IPS-18c (cell line): Measurements from ENCODE around the gene SFSWAP.
"Not testable (repeated sequence)": the region's sequence is repeated elsewhere in the genome, so short reads cannot be mapped to it uniquely, and the experiment has no call there.

Source experiments
- H3K4me3 ChIP-seq: 2 replicates; pipeline ENCODE4 v1.7.0; 2013; ENCODE audit warnings: low read depth, mild to moderate bottlenecking, low read length, moderate library complexity; ENCODE audit not compliant: insufficient read depth
- H3K9me3 ChIP-seq: one replicate; pipeline ENCODE4 v1.6.1; 2013; ENCODE audit warnings: mild to moderate bottlenecking, low read length, moderate library complexity; ENCODE audit not compliant: control insufficient read depth, insufficient read depth

Gene SFSWAP

GRCh38 chr12:131803961-131804521, 93.2 kb downstream of the SFSWAP start:
- H3K9me3 ChIP-seq, result no peaks in the 10 kb centered on the region
- no peak overlapping the region for H3K4me3 ChIP-seq

DNA sequence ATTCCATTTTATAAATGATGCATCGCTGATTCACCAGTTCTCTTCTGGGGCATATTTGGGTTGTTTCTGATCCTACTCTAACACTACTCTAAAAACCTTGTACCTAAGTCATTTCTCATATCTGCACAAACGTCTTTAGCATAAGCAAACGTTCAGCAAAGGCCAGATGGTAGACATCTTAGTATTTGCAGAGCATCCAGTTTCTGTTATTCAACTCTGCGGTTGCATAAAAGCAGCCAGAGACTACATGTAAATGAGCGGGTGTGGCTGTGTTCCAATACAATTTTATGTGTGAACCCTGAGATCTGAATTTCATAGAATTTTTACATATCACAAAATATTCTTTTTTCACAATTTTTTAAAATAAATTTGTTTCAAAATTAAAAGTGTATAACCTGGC, 94.5 kb downstream of the SFSWAP start:
- no peaks in the 10 kb centered on the region for H3K9me3 ChIP-seq
- no peak overlapping the region for H3K4me3 ChIP-seq

DNA sequence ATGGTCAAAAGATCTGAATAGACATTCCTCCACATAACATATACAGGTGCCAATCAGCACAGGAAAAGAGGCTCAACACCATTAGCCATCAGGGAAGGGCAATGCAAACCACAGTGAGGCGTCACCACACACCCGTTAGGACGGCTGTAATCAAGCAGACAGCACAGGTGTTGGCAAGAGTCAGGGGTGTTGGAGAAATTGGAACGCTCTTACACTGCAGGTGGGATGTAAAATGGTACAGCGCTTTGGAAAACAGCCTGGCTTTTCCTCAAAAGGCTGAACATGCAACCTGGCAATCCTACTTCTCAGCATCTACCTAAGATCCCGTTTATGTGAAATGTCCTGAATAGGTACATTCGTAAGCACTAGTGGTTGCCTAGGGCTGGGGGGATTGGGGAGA, 95.8 kb downstream of the SFSWAP start:
- Histone ChIP-seq H3K4me3 (no peak overlapping the region), H3K9me3 (no peaks in the 10 kb centered on the region)

GRCh38 chr12:131808744-131809371, 98.0 kb downstream of the SFSWAP start:
- peaks cover 2% of the 10 kb centered on the region for H3K9me3 ChIP-seq
- H3K4me3 ChIP-seq, result no peak overlapping the region

DNA sequence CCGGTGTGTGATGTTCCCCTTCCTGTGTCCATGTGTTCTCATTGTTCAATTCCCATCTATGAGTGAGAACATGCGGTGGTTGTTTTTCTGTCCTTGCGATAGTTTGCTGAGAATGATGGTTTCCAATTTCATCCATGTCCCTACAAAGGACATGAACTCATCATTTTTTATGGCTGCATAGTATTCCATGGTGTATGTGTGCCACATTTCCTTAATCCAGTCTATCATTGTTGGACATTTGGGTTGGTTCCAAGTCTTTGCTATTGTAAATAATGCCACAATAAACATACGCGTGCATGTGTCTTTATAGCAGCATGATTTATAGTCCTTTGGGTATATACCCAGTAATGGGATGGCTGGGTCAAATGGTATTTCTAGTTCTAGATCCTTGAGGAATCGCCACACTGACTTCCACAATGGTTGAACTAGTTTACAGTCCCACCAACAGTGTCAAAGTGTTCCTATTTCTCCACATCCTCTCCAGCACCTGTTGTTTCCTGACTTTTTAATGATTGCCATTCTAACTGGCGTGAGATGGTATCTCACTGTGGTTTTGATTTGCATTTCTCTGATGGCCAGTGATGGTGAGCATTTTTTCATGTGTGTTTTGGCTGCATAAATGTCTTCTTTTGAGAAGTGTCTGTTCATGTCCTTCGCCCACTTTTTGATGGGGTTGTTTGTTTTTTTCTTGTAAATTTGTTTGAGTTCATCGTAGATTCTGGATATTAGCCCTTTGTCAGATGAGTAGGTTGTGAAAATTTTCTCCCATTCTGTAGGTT, 98.8 kb downstream of the SFSWAP start:
- not testable (repeated sequence) for H3K4me3 ChIP-seq, H3K9me3 ChIP-seq

DNA sequence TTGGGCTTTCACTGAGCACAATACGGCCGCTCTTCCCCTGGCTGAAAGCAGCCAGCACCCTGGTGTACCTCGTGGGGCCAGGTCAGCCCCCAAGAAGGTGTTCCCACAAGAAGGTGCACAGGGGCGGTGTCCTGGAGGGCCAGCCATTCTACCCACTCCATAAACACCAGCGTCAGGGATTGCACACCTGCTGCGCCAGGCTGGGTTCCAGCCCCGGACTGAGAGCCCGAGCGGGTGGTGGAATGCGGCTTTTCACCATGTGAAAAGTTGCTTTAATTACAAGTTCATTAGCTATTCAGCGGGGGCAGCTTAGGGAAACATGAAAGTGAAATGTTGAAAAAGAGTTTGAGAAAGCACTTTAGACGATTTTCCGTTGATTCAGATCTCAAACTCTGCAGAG, 99.8 kb downstream of the SFSWAP start:
- Histone ChIP-seq H3K9me3 (peaks cover 4% of the 10 kb centered on the region), H3K4me3 (no peak overlapping the region)

- H3K4me3 ChIP-seq, result no peak overlapping the region
These were observed 104.2 kb downstream of the SFSWAP start for GRCh38 chr12:131815131-131815530.

GRCh38 chr12:131816495-131816894, 105.6 kb downstream of the SFSWAP start:
- Histone ChIP-seq H3K9me3 (peaks cover 4% of the 10 kb centered on the region), H3K4me3 (no peak overlapping the region)

More at GRCh38 chr12:131815131-131815530, 104.2 kb downstream of the SFSWAP start:
- H3K9me3 ChIP-seq, result peaks cover 4% of the 10 kb centered on the region

GRCh38 chr12:131817241-131817640, 106.4 kb downstream of the SFSWAP start:
- H3K9me3 ChIP-seq, result peaks cover 4% of the 10 kb centered on the region
- no peak overlapping the region for H3K4me3 ChIP-seq

DNA sequence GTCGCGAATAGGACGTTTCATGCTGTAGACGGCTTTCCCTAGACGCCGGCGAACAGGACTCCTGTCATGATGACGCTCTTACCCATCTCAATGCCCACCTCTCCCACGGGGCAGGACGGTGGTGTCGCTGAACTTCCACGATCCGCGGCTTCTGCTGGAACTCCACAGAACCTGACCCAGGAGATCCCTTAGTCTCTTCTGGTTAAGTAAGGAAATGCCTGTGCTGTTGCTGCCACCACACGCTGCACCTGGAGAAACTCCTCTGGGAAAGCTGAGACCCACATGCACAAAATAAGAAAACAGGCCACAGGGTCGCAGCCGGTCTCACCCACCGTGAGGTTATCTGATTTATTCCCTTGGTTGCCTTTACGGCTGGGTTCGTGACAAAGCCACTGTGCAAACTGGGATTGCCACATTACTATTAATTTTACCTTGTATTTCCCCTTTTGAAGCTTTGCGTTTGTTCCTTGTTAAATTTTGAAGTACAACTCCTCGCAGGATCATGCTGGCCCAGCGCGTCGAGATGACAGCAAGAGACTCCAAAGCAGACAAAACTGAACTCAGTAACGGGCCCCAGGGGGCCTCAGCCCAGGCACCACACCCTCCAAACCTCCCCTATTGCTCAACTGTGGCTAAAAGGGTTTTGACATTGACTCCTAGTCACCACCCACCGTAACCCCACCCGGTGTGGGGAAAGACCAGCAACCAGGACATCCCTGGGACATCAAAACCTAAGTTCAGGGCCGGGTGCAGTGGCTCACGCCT, 108.1 kb downstream of the SFSWAP start:
- H3K9me3 ChIP-seq, result peaks cover 2% of the 10 kb centered on the region
- H3K4me3 ChIP-seq, result no peak overlapping the region

GRCh38 chr12:131824450-131824849, 113.6 kb downstream of the SFSWAP start:
- H3K9me3 ChIP-seq, result peaks cover 2% of the 10 kb centered on the region
- H3K4me3 ChIP-seq, result no peak overlapping the region

DNA sequence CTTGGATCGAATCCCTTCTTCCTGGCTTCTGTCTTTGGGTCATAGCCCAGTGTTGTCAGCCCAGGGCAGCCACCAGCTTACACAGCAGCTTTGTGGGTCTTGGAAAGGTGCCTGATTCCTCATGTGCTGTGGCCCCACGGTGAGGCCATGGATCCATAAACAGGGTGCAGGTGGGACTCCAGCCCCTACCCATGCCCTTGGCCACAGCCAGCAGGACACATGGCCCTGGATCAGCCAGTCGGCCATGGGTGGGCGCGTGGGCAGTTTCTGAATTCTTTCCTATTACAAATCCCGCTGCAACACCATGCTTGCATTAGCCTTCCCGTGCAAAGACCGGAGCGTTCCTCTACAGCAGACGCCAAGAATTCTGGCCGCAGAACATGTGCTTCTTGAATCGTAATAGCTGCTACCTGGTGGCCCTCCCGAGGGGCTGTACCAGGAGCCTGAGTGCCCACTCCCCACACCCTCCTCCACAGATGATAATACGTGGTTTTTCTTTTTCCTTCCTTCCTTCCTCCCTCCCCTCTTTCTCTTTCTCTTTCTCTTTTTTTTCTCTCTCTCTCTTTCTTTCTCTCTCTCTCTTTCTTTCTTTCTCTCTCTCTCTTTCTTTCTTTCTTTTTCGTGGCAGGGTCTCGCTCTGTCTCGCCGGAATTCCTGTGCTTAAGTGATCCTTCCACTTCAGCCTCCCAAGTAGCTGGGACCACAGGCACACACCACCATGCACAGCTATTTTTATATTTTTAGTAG, 114.4 kb downstream of the SFSWAP start:
- Histone ChIP-seq H3K9me3 (peaks cover 2% of the 10 kb centered on the region), H3K4me3 (no peak overlapping the region)

- Histone ChIP-seq H3K4me3 (no peak overlapping the region), H3K9me3 (peaks cover 2% of the 10 kb centered on the region)
These were observed 115.4 kb downstream of the SFSWAP start for GRCh38 chr12:131826097-131826928.

DNA sequence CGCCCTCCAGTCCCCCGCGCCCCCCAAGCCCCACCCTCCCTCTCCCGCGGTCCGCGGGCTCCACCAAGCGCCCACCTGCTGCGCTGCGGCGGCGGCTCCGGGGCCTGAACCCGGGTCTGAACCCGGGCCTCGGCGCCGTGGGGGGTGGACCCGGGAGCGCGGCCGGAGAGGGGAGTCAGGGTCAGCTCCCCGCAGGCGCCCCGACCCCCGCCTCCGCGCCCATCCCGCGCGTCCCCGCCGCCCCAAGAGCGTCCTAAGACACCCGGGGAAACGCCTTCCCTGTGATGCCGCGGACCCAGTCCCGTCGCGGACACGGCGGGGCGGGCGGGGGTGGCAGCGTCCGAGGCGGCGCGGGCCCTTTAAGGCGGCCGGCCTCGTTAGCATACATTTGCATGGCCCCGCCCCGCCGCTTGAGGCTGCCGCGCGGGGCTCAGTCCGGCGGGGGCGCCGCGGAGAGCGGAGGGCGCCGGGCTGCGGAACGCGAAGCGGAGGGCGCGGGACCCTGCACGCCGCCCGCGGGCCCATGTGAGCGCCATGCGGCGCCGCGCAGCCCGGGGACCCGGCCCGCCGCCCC, 117.2 kb downstream of the SFSWAP start, which contains the start of gene MMP17:
TSS of gene MMP17 (plus strand) at position 433 of the 574 bp plus-strand sequence. CDS start at position 535, 102 bp downstream.
- peaks cover 2% of the 10 kb centered on the region for H3K9me3 ChIP-seq
- H3K4me3 ChIP-seq, result peak within 1 kb of the TSS; percentile 69

DNA sequence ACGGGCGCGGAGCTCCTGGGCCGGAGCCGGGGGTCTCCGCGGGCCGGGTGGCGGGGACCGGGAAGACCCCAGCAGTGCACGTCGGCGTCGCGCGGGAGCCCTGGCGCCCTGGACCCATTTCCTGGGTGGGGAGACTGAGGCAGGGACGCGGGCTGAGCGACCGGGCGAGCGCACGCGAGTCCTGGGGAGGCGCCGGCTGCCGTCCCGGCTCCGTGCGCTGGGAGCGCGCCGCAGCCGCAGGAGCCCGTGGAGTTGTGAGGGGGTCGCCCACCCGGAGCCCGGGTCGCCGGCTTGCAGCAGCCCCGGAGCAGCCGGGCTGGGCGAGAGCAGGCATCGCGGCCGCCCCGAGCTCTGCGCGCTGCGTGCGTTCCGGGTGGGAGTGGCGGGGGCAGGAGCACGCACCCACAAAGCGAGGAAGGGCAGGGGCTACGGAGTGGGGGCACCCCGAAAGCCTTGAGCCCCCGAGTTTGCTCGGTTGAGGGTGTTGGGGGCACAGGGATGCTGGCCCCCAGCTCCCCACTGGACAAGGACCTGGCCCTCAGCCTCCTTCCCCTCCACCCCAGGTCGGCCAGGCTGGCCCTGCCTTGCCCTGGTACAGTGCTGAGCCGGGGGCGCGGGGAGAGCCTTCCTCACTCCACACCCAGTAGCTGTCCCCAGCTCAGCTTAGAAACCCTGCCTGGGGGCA, 117.9 kb downstream of the SFSWAP start:
- Histone ChIP-seq H3K4me3 (peak overlapping the region; percentile 69), H3K9me3 (peaks cover 2% of the 10 kb centered on the region)
